ENCODE results near the gene LIMS1. TPM values are rescaled to one million over a fixed set of nuclear protein-coding genes. Genes with fewer than 3 reads are reported as not detected.
A peak's percentile ranks its signal among the peaks of the same experiment; 100 is the strongest.
"Not testable (repeated sequence)": the region's sequence is repeated elsewhere in the genome, so short reads cannot be mapped to it uniquely, and the experiment has no call there.

The LIMS1 gene
- total RNA-seq, 1 experiment from 2014 or later = 70.9 TPM

GRCh38 chr2:108643261-108643849, 109.1 kb downstream of the LIMS1 start:
- H3K27me3 Mint-ChIP-seq (ENCODE audit: insufficient read depth, unreplicated experiment) = no peaks in the 10 kb centered on the region
- DNase-seq (ENCODE audit: unreplicated experiment) = no peak
- no peak for TF ChIP-seq CTCF (IDR thresholded peaks at IDR 0.05; ENCODE audit: unreplicated experiment)
- peaks cover 11% of the 10 kb centered on the region for H3K36me3 Mint-ChIP-seq (ENCODE audit: insufficient read depth, unreplicated experiment)
- POLR2A ChIA-PET = no interaction called here
- BruUV-seq (replicated peaks) = no TSS peak
- H3K9me3 Mint-ChIP-seq (ENCODE audit: unreplicated experiment) = peaks cover 8% of the 10 kb centered on the region
- CTCF ChIA-PET = interaction anchor here (1.8 kb wide), 1 partner anchor 10 kb away, joined by 6 read pairs; no protein-coding TSS in a partner anchor
- no peak overlapping the region for H3K4me3 Mint-ChIP-seq (ENCODE audit: unreplicated experiment)
- peaks cover 20% of the 10 kb centered on the region for H3K4me1 Mint-ChIP-seq (ENCODE audit: insufficient read depth, unreplicated experiment)
- intact Hi-C loops (cut with micrococcal nuclease) = no loop called here
- H3K27ac Mint-ChIP-seq (ENCODE audit: low read depth, unreplicated experiment) = no peak overlapping the region

- peaks cover 20% of the 10 kb centered on the region for H3K4me1 Mint-ChIP-seq (ENCODE audit: insufficient read depth, unreplicated experiment)
- H3K27ac Mint-ChIP-seq (ENCODE audit: low read depth, unreplicated experiment); intact Hi-C loops (cut with micrococcal nuclease); POLR2A ChIA-PET; H3K36me3 Mint-ChIP-seq (ENCODE audit: insufficient read depth, unreplicated experiment); H3K27me3 Mint-ChIP-seq (ENCODE audit: insufficient read depth, unreplicated experiment); CTCF ChIA-PET; H3K9me3 Mint-ChIP-seq (ENCODE audit: unreplicated experiment); DNase-seq (ENCODE audit: unreplicated experiment); BruUV-seq (replicated peaks); H3K4me3 Mint-ChIP-seq (ENCODE audit: unreplicated experiment): not testable (repeated sequence)
Measured at GRCh38 chr2:108643862-108644261, 109.6 kb downstream of the LIMS1 start.

- H3K9me3 Mint-ChIP-seq (ENCODE audit: unreplicated experiment); H3K4me3 Mint-ChIP-seq (ENCODE audit: unreplicated experiment); DNase-seq (ENCODE audit: unreplicated experiment); BruUV-seq (replicated peaks); H3K27ac Mint-ChIP-seq (ENCODE audit: low read depth, unreplicated experiment); H3K36me3 Mint-ChIP-seq (ENCODE audit: insufficient read depth, unreplicated experiment); H3K27me3 Mint-ChIP-seq (ENCODE audit: insufficient read depth, unreplicated experiment); POLR2A ChIA-PET; intact Hi-C loops (cut with micrococcal nuclease): not testable (repeated sequence)
- peaks cover 20% of the 10 kb centered on the region for H3K4me1 Mint-ChIP-seq (ENCODE audit: insufficient read depth, unreplicated experiment)
- CTCF ChIA-PET = interaction anchor here (2.0 kb wide), 1 partner anchor 8 kb away, joined by 14 read pairs; no protein-coding TSS in a partner anchor
Measured at GRCh38 chr2:108644446-108644845, 110.2 kb downstream of the LIMS1 start.

- BruUV-seq (replicated peaks); H3K4me3 Mint-ChIP-seq (ENCODE audit: unreplicated experiment); H3K27me3 Mint-ChIP-seq (ENCODE audit: insufficient read depth, unreplicated experiment); H3K36me3 Mint-ChIP-seq (ENCODE audit: insufficient read depth, unreplicated experiment); intact Hi-C loops (cut with micrococcal nuclease); H3K27ac Mint-ChIP-seq (ENCODE audit: low read depth, unreplicated experiment); H3K9me3 Mint-ChIP-seq (ENCODE audit: unreplicated experiment); DNase-seq (ENCODE audit: unreplicated experiment); CTCF ChIA-PET: not testable (repeated sequence)
- POLR2A ChIA-PET = interaction anchor here (1.1 to 1.5 kb wide), 2 partner anchors 12 to 54 kb away, joined by 3 to 4 read pairs; no protein-coding TSS in a partner anchor
- H3K4me1 Mint-ChIP-seq (ENCODE audit: insufficient read depth, unreplicated experiment) = peaks cover 14% of the 10 kb centered on the region
Measured at GRCh38 chr2:108648796-108649195, 114.5 kb downstream of the LIMS1 start.

- H3K36me3 Mint-ChIP-seq (ENCODE audit: insufficient read depth, unreplicated experiment) = peaks cover 15% of the 10 kb centered on the region
- H3K4me1 Mint-ChIP-seq (ENCODE audit: insufficient read depth, unreplicated experiment) = peaks cover 19% of the 10 kb centered on the region
- H3K27me3 Mint-ChIP-seq (ENCODE audit: insufficient read depth, unreplicated experiment); H3K9me3 Mint-ChIP-seq (ENCODE audit: unreplicated experiment); H3K4me3 Mint-ChIP-seq (ENCODE audit: unreplicated experiment); DNase-seq (ENCODE audit: unreplicated experiment); H3K27ac Mint-ChIP-seq (ENCODE audit: low read depth, unreplicated experiment); intact Hi-C loops (cut with micrococcal nuclease); POLR2A ChIA-PET; BruUV-seq (replicated peaks): not testable (repeated sequence)
- CTCF ChIA-PET = interaction anchor here (0.6 to 0.7 kb wide), 2 partner anchors 10 to 13 kb away, joined by 4 read pairs; no protein-coding TSS in a partner anchor
Measured at GRCh38 chr2:108650465-108650864, 116.2 kb downstream of the LIMS1 start.

- H3K9me3 Mint-ChIP-seq (ENCODE audit: unreplicated experiment); BruUV-seq (replicated peaks); H3K27me3 Mint-ChIP-seq (ENCODE audit: insufficient read depth, unreplicated experiment); H3K27ac Mint-ChIP-seq (ENCODE audit: low read depth, unreplicated experiment); intact Hi-C loops (cut with micrococcal nuclease); H3K4me3 Mint-ChIP-seq (ENCODE audit: unreplicated experiment); POLR2A ChIA-PET; DNase-seq (ENCODE audit: unreplicated experiment); CTCF ChIA-PET: not testable (repeated sequence)
- Mint-ChIP-seq H3K36me3 (ENCODE audit: insufficient read depth, unreplicated experiment) (peaks cover 12% of the 10 kb centered on the region), H3K4me1 (ENCODE audit: insufficient read depth, unreplicated experiment) (peaks cover 19% of the 10 kb centered on the region)
Measured at GRCh38 chr2:108651468-108651867, 117.2 kb downstream of the LIMS1 start.

- ChIA-PET POLR2A (interaction anchor here (0.5 kb wide), 1 partner anchor 24 kb away, joined by 4 read pairs; no protein-coding TSS in a partner anchor), CTCF (interaction anchor here (0.7 kb wide), 1 partner anchor 11 kb away, joined by 3 read pairs; no protein-coding TSS in a partner anchor)
- H3K27me3 Mint-ChIP-seq (ENCODE audit: insufficient read depth, unreplicated experiment); intact Hi-C loops (cut with micrococcal nuclease); H3K4me3 Mint-ChIP-seq (ENCODE audit: unreplicated experiment); H3K9me3 Mint-ChIP-seq (ENCODE audit: unreplicated experiment): not testable (repeated sequence)
- peak; percentile 84 for DNase-seq (ENCODE audit: unreplicated experiment)
- peak overlapping the region; percentile 57 for H3K27ac Mint-ChIP-seq (ENCODE audit: low read depth, unreplicated experiment)
- H3K4me1 Mint-ChIP-seq (ENCODE audit: insufficient read depth, unreplicated experiment) = peaks cover 19% of the 10 kb centered on the region
- H3K36me3 Mint-ChIP-seq (ENCODE audit: insufficient read depth, unreplicated experiment) = peaks cover 12% of the 10 kb centered on the region
- TSS peak; percentile 53 for BruUV-seq (replicated peaks)
Measured at GRCh38 chr2:108652187-108652931, 118.1 kb downstream of the LIMS1 start.

GRCh38 chr2:108653425-108653824, 119.2 kb downstream of the LIMS1 start:
- H3K27me3 Mint-ChIP-seq (ENCODE audit: insufficient read depth, unreplicated experiment); BruUV-seq (replicated peaks): not testable (repeated sequence)

More at GRCh38 chr2:108653425-108653824, 119.2 kb downstream of the LIMS1 start:
- Mint-ChIP-seq H3K4me1 (ENCODE audit: insufficient read depth, unreplicated experiment) (peaks cover 19% of the 10 kb centered on the region), H3K36me3 (ENCODE audit: insufficient read depth, unreplicated experiment) (peaks cover 12% of the 10 kb centered on the region), H3K4me3 (ENCODE audit: unreplicated experiment) (peak overlapping the region; percentile 57), H3K27ac (ENCODE audit: low read depth, unreplicated experiment) (peak overlapping the region; percentile 92)
- POLR2A ChIA-PET; CTCF ChIA-PET; H3K9me3 Mint-ChIP-seq (ENCODE audit: unreplicated experiment); intact Hi-C loops (cut with micrococcal nuclease): not testable (repeated sequence)
- peak; percentile 54 for DNase-seq (ENCODE audit: unreplicated experiment)

Measured in MCF 10A (cell line).